GM21786 (cell line): ENCODE results near the gene PCBP1.
"Not testable (repeated sequence)": the region's sequence is repeated elsewhere in the genome, so short reads cannot be mapped to it uniquely, and the experiment has no call there.

Experiments
- ATAC-seq: cut with Tn5 transposase; IDR thresholded peaks from one replicate; pipeline ENCODE4 v1.9.1; 2021; ENCODE audit not compliant: unreplicated experiment

Gene PCBP1

DNA sequence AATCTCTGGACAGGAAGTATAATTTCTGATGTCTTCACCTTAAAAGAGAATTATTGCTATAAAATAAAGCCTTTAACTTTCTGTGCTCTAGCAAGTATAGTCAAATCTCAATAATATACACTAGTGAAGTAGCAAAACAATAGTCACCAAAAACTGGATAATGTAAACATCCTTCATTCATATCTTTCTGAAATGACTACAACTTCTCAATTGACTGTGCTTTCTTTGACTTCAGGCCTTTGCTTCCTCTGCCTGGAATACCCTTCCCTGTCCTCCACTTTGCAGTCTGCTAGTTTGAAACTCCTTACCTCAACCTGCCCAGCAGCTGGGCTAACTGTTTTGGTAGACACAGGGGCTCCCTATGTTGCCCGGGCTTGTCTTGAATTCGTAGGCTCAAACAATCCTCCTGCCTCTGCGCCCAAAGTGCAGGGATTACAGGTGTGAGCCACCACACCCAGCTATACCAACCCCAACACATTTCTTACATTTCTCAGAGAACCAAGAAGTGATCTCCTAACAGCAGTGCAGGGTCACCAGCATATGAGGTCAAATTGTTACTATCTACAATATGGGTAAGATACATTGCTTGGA, 6.6 kb upstream of the PCBP1 start:
- ATAC-seq, result no peak

DNA sequence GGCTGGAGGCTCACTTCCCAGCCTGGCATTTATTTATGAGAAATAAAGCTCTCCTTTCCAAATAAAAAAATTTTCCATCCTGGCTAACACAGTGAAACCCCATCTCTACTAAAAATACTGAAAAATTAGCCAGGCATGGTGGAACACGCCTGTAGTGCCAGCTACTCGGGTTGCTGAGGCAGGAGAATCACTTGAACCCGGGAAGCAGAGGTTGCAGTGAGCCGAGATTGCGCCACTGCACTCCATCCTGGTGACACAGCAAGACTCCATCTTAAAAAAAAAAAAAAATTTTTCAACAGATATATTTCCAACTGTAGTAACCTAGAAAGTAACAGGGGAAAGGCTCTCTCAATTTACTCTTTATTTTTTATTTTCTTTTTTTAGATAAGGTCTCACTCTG, 6.1 kb upstream of the PCBP1 start:
- no peak for ATAC-seq

DNA sequence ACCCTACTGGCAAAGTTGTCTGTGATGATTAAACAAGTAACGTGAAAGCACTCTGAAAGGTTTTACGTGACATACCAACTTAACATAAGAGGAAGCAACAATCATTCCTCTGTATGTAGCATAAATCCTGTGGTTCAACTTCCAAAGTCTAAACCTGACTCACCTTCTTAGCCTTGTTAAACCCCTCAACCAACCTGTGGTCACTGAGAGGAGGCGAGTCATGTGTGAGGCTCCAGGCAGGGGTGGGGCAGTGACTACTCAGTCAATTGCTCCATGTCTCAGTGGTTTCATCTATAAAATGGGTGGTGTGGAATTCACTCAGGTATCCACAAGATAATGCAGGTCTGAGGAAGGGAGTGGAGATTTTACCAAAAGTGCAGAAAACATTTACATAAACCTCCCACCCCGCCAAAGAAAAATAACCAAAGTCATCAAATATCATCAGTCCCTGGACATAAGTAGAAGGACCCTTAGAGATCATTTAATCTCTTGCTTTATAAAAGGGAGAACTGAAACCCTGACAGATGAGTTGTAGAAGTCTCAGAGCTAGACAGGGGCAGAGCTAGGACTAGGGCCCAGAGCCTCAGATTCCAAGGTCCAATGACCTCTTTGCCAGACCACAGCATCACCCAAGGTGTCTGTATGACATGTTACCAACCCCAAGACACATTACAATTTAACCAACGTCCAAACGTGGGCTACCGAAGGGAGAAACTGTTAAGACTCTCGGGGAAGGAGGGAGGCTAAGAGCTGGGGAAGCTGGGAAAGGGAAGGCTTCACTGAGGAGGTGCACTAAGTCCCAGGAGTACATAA, 3.7 kb upstream of the PCBP1 start:
- ATAC-seq, result peak; percentile 62

DNA sequence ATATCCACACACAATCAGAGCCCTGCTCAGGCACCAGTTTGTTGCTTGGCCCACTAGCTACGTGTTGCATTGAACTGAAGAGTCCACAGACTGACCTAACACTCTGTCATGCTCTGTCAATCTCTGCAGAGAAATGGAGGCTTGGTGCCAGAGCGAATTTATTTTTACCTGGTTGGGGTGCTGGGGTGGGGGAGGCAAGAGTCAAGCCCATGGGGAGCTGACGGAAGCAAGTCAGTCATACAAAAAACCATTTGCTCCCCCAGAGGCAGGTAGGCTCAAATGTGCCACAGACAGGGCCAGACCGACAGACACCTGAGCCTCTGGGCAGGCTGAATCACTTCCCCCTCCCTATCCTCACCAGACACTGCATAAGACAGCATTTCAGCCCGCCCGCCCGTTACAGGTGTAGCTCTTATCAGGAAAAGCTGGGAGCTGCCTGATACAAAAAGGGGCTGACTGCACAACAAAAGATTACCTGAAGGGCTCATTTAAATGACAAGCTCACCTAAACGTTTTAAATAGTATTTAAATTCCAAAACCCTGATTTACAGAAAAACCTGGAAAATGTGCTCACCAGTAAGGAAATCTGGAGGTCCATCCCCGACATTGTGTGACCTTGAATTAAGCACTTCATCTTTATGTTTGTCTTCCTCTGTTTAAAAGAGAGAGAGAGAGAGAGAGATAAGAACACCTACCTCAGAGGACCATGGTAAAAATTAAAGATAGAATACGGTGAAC, 2.1 kb upstream of the PCBP1 start:
- ATAC-seq, result no peak

DNA sequence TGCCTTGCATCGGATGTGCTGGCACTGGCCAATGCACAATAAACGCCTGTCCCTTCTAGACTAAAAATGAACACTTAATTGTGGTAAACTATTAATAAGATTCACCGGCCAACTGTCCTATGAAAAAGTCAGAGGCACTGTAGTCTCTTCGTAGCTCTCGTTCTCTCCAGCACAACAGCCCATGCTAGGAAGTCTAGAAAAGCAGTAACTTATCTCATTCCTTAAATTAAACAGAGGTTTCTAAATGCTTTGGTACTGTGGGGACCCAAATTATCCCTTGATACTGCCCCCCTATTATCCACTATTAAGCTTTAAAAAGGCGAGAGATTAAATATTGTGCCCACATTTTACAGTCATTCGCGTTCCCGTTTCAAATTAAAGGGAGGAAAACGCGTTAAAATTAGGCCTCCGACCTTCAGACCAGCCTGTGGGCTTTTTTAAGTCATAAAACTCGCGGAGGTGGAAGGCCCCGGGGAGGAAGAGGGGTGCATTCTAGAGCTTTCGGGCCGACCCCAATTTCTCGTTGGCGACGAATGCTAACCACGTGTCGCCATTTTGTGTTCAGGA, 1.5 kb upstream of the PCBP1 start:
- ATAC-seq, result no peak

DNA sequence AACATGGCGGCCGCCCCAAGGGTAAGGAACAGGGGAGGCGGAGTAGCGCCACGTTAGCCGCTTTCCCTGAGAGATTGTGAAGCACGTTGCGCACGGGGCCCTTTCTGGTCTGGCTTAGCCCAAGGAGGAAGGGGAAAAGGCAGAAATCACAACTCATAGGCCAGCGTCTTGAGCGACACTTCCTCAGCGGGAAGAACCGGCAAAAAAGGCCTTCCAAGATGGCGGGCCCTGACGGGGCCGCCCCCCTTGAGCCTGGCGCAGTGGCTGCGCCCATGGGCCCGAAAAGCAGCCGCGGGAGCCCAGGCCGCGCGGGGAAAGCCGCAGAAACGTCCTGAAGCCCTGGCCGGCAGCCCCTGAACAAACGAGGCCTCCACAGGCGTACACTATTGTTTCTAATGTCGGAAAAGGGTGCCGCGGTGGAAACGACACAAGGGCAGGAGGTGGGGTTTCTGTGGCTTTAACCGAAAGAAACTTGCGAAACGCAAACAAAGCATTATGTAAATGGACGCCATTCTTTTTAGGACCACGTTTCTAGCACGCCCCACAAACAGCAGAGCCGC, 919 bp upstream of the PCBP1 start:
- peak; percentile 26 for ATAC-seq

DNA sequence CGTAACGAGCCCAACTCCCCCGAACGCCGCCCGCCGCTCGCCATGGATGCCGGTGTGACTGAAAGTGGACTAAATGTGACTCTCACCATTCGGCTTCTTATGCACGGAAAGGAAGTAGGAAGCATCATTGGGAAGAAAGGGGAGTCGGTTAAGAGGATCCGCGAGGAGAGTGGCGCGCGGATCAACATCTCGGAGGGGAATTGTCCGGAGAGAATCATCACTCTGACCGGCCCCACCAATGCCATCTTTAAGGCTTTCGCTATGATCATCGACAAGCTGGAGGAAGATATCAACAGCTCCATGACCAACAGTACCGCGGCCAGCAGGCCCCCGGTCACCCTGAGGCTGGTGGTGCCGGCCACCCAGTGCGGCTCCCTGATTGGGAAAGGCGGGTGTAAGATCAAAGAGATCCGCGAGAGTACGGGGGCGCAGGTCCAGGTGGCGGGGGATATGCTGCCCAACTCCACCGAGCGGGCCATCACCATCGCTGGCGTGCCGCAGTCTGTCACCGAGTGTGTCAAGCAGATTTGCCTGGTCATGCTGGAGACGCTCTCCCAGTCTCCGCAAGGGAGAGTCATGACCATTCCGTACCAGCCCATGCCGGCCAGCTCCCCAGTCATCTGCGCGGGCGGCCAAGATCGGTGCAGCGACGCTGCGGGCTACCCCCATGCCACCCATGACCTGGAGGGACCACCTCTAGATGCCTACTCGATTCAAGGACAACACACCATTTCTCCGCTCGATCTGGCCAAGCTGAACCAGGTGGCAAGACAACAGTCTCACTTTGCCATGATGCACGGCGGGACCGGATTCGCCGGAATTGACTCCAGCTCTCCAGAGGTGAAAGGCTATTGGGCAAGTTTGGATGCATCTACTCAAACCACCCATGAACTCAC, 673 bp downstream of the PCBP1 start:
- no peak for ATAC-seq

DNA sequence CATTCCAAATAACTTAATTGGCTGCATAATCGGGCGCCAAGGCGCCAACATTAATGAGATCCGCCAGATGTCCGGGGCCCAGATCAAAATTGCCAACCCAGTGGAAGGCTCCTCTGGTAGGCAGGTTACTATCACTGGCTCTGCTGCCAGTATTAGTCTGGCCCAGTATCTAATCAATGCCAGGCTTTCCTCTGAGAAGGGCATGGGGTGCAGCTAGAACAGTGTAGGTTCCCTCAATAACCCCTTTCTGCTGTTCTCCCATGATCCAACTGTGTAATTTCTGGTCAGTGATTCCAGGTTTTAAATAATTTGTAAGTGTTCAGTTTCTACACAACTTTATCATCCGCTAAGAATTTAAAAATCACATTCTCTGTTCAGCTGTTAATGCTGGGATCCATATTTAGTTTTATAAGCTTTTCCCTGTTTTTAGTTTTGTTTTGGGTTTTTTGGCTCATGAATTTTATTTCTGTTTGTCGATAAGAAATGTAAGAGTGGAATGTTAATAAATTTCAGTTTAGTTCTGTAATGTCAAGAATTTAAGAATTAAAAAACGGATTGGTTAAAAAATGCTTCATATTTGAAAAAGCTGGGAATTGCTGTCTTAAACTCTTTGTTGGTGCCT, 1.4 kb downstream of the PCBP1 start:
- ATAC-seq, result no peak

DNA sequence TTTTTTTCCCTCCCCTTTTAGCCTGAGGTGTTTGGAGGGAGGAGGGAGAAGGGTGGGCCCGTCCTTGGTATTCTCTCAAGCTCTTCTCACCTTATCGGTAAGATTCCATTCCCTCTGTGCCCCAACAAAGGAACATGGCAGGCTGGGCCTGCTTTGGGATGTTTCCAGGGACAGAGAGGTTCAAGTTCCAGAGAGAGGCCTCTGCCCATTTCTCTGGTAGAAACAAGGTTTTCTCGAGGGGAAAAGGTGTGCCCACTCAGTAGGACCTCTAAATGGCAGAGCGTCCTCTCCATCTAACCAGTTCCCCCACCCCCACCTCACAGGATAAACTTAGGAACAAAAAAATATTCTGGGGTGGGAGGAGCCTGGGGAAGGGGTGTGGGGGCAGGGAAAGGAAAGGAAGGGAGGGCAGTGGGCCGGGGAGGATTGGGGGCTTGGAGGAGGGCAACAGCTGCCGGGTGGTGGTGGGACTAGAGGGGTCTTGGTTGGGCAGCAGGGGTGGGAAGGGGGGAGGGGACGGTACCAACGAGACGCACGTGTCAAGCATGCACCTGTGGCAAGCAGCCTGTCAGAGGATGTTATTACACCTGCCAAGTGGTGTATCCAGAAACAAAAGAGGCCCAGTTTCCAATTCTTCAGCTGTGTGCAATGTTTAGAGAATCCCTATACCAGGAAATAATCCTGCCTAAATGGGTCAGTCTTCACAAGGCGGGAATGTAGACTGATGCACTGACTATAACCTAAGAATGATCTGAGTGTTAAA, 2.1 kb downstream of the PCBP1 start:
- no peak for ATAC-seq

DNA sequence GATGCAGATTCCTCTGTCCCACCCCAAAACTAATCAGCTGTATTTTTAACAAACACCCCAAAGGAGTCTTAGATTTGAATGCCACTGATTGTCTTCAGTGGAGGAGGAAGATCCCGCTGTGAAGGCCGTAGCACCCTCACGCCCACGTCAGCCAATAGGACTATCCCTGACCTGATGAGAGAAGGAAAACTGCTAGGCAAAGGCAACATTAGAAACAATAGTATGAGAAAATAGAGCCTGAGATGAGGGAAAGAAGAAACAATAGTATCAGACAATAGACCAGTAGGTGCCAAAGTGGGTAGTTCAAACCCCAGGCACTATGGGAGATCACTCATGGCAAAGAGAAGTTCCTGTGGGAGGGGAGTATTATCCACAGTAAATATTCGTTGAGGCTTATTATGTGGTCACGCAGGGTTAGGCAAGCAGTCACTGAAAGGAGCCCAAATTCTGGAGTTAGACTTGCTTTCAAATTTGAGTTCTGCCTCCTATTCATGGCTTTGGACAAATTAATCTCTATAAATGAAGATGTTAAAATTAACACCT, 2.8 kb downstream of the PCBP1 start:
- no peak for ATAC-seq

DNA sequence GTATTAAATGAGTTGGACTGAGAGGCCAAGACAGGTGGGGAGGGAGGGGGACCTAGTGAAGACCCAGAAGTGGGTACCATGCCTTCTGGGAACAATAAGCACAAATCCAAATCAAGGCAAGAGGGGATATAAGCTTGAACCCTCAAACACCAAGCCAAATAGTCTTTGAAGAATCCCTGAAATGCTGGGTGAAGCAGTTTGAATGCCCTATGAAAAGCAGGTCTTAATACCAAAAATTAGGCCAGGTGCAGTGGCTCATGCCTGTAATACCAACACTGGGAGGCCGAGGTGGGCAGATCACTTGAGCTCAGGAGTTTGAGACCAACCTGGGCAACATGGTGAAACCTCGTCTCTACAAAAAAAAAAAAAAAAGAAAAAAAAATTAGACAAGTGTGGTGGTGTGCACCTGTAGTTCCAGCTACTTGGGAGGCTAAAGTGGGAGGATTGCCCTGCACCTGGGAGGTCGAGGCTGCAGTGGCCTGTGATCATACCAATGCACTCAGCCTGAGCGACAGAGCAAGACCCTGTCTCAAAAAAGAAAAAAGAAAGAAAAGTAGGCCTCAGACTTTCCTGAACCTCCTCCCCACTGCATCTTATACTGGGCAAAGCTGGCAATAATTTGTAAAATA, 3.5 kb downstream of the PCBP1 start:
- ATAC-seq, result no peak

DNA sequence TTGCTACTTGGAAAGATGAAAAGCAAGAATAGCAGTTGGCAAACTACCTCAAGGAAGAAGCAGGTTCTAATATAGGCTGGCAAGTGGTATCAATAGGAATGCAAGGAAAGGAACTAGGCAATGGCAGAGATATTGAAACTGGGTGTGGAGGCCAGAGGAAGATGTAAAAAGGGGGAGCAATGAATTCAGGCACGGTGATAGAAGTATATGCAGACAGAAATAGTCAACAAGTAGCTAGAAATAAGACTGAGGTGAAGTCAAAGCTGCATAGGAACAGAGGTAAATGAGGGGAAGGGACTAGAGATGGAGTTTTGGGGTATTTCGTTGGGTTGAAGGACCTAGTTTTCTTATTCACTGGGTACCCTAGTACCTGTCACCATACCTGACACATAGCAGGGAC, 4.1 kb downstream of the PCBP1 start:
- ATAC-seq, result no peak

DNA sequence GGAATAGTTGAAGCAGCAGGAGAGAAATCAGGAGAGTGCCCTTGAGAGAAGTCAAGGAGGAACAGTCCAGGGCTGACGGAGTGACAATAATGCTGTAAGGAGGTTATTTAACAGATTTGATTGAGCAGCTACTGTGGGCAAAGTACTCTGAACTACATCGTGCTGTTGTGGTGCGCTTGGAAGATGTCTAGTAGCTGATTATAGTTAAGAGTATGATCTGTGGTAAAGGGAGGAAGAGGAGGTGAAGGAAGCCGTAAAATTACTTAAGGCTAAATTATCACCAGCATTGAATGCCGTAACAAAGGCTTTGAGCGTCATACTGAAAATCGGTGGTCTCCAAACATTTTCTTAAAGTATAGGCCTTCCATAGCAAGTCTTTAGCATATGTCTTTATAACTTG, 4.5 kb downstream of the PCBP1 start:
- no peak for ATAC-seq

DNA sequence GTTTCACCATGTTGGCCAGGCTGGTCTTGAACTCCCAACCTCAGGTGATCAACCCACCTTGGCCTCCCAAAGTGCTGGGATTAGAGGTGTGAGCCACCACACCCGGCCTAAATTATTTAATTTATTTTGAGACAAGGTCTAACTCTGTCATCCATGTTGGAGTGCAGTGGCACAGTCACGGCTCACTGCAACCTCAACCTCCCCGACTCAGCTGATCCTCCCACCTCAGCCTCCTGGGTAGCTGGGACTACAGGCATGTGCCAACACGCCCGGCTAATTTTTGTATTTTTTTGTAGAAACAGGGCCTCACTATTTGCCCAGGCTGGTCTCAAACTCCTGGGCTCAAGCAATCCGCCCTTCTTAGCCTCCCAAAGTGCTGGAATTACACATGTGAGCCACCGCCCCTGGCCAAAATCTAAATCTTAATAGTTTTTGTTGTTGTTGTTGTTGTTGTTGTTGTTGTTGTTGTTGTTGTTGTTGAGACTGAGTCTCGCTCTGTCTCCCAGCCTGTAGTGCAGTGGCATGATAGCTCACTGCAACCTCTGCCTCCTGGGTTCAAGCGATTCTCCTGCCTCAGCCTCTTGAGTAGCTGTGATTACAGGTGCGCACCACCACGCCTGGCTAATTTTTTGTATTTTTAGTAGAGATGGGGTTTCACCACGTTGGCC, 5.4 kb downstream of the PCBP1 start:
- not testable (repeated sequence) for ATAC-seq

DNA sequence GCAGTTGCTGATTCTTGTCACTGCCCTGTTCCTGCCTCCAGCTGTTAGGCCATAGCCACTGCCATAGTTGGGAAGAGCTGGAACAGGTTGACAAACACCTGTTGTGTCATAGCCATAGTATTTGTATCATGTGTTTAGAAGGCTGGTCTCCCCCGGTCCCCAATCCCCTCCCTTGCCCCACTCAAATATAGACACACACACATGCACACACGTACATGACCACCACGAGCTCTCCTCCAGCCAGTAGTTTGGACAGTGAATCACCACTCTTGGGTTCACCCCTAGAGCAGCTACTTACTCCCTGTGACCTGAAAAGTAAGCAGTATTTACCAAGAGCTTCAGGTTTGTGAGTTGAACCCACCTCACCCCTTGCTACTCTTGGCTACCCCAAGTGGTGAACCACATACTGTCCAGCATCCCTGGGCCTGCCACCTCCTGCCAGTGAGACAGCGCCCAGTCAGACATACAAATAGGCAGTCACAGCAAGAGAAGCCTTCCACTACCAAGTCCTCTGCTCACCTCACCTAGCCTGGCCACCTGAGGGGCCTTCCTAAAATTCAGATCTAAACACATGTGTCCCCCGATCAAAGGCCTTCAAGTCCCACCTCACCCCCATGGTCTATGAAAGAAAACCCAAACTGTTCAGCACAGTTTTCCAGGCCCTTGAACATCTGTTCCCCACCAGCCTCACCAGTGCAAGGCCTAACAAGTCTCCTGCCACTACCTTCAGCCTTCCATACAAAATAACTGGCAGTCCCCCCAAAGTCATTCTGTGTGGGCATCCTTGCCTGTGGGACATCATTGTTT, 7.1 kb downstream of the PCBP1 start:
- no peak for ATAC-seq

DNA sequence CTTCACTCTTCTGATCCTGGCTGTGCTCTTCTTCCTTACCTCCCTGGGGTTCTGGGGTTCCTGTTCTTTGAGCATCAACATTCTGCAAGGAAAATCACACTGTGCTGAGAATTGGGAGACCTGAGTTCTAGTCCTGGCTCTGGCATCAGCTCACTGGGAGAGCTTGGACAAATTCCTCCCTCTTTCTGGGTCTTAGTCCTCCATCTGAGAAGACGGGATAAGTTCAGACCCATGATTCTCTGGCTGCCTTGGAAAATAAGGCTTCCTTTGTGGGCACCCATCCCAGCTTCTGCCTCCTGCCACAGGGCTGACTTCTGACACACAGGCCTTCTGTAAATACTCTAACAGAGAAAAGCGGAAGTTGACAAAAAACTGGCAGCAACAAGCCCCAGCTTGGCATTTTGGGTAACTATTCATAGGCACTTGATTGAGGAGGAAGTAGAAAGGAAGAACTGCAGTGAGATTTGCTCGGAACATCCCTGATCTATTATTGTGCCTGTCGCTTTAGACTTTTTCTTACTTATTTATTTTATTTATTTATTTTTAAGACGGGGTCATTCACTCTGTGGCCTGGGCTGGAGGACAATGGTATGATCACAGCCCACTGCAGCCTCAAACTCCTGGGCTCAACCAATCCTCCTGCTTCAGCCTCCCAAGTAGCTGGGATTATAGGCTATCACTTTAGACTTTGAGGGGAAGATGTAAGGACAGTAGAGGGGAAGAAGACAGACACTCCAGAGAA, 7.9 kb downstream of the PCBP1 start:
- peak; percentile 67 for ATAC-seq
